SK-N-SH treated with all-trans-retinoic acid at 6 μM for 48 hours (cell line): ENCODE results near the gene SYNJ1.

Experiments used
- ARNTL ChIP-seq: fragments of 450-650 bp; formaldehyde crosslinking; IDR thresholded peaks from 2 replicates; pipeline ENCODE4 v1.5.0; 2020; ENCODE audit warnings: low read depth, mild to moderate bottlenecking, moderate library complexity, borderline replicate concordance
- BACH2 ChIP-seq: fragments of 250-450 bp; sonication (Bioruptor Pico); IDR thresholded peaks from 2 replicates; pipeline ENCODE4 v1.9.0; 2021; ENCODE audit warnings: mild to moderate bottlenecking, borderline replicate concordance
- ISL1 ChIP-seq: fragments of 250-450 bp; sonication (Bioruptor Pico); IDR thresholded peaks from 2 replicates; pipeline ENCODE4 v2.1.2; 2022; ENCODE audit warnings: mild to moderate bottlenecking, moderate library complexity
- OSR1 ChIP-seq: fragments of 250-450 bp; sonication (Bioruptor Pico); IDR thresholded peaks from 2 replicates; pipeline ENCODE4 v1.8.0; 2022; ENCODE audit warnings: moderate library complexity, mild to moderate bottlenecking, inconsistent platforms
- RARB ChIP-seq: fragments of 250-450 bp; sonication (Bioruptor Pico); IDR thresholded peaks from 2 replicates; pipeline ENCODE4 v1.8.0; 2021; ENCODE audit warnings: mild to moderate bottlenecking, moderate library complexity
- TCF4 ChIP-seq: fragments of 250-450 bp; sonication (Bioruptor Pico); IDR thresholded peaks from 2 replicates; pipeline ENCODE4 v1.8.0; 2021; ENCODE audit warnings: mild to moderate bottlenecking, moderate library complexity, borderline replicate concordance
- TOX ChIP-seq: fragments of 250-450 bp; sonication (Bioruptor Pico); IDR thresholded peaks from 2 replicates; pipeline ENCODE4 v1.8.0; 2021; ENCODE audit warnings: mild to moderate bottlenecking, moderate library complexity, borderline replicate concordance
- TSHZ2 ChIP-seq: fragments of 250-450 bp; sonication (Bioruptor Pico); IDR thresholded peaks from 2 replicates; pipeline ENCODE4 v1.5.0; 2020; ENCODE audit warnings: mild to moderate bottlenecking, moderate library complexity
- ZNF565 ChIP-seq: fragments of 450-650 bp; formaldehyde crosslinking; conservative IDR thresholded peaks from 2 replicates; pipeline ENCODE4 v1.5.0; 2020; ENCODE audit warnings: low read depth, mild to moderate bottlenecking, moderate library complexity

- no peak for TF ChIP-seq ARNTL (CRISPR knock-in tag)
- no peak for TF ChIP-seq TOX (CRISPR knock-in tag)
- peak; percentile 33 for TF ChIP-seq ISL1 (CRISPR knock-in tag)
- no peak for TF ChIP-seq TSHZ2 (CRISPR knock-in tag)
- TF ChIP-seq RARB: no peak
- no peak for TF ChIP-seq ZNF565
- TF ChIP-seq OSR1: no peak
- TF ChIP-seq TCF4 (CRISPR knock-in tag): no peak
- no peak for TF ChIP-seq BACH2 (CRISPR knock-in tag)
Observed at GRCh38 chr21:32597205-32597604, 130.6 kb downstream of the SYNJ1 start.
